Liver (tissue), 3 donors: ENCODE results near the gene GALNT16.

Source experiments
- RAD21 ChIP-seq, 2 donors: IDR thresholded peaks; 2 replicates each; pipeline ENCODE4 v1.6.1; 2016; ENCODE audit warnings: antibody characterized with exemption in 2 of 2, mild to moderate bottlenecking in 2 of 2
- SP1 ChIP-seq: IDR thresholded peaks from 2 replicates; pipeline ENCODE4 v1.6.1; 2018; ENCODE audit warnings: antibody characterized with exemption, mild to moderate bottlenecking
- TF ChIP-seq, protein P1 (sequence below): fragments of 150-350 bp; IDR thresholded peaks from 2 replicates; pipeline ENCODE4 v1.5.1; 2017; ENCODE audit warnings: improper control_type of control experiment, low read depth, low read length; ENCODE audit not compliant: missing input control
- TF ChIP-seq, protein P2 (sequence below): IDR thresholded peaks from 2 replicates; pipeline ENCODE4 v1.6.1; 2016; ENCODE audit warnings: antibody characterized with exemption
- donor health status: healthy.
- donor health status: healthy.

DNA sequence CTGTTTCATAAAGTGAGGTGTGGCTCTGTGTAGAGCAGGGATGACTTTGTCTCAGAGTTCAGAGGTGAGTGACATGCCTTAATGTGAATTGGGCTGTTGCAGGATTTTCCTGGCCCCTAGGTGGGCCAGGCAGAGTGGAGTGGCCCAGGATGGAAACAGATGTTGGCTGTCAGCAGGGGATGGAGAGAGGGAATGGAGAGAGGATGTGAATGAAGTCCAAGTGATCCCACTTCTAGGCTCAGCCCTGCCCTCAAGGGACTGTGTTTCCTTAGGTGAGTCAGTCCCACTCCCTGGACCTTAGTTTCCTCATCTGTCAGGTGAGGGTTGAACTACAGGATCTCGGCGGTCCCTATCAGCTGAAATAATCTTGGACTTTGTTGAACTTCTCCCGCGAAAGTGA lies 7.5 kb downstream of the GALNT16 start:
- no peak for TF ChIP-seq RAD21 (IDR thresholded peaks at IDR 0.05)
- no peak for TF ChIP-seq SP1
- TF ChIP-seq, protein P1, sequence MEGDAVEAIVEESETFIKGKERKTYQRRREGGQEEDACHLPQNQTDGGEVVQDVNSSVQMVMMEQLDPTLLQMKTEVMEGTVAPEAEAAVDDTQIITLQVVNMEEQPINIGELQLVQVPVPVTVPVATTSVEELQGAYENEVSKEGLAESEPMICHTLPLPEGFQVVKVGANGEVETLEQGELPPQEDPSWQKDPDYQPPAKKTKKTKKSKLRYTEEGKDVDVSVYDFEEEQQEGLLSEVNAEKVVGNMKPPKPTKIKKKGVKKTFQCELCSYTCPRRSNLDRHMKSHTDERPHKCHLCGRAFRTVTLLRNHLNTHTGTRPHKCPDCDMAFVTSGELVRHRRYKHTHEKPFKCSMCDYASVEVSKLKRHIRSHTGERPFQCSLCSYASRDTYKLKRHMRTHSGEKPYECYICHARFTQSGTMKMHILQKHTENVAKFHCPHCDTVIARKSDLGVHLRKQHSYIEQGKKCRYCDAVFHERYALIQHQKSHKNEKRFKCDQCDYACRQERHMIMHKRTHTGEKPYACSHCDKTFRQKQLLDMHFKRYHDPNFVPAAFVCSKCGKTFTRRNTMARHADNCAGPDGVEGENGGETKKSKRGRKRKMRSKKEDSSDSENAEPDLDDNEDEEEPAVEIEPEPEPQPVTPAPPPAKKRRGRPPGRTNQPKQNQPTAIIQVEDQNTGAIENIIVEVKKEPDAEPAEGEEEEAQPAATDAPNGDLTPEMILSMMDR, result no peak
- TF ChIP-seq, protein P2, sequence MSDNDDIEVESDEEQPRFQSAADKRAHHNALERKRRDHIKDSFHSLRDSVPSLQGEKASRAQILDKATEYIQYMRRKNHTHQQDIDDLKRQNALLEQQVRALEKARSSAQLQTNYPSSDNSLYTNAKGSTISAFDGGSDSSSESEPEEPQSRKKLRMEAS, result no peak
